Activated CD4-positive, alpha-beta T cell treated with anti-CD3 and anti-CD28 coated beads, Interleukin-2, amount 50 U/mL, for 48 hours (primary cell): ENCODE data around the gene DUT.

Experiments
- DNase-seq, 2 experiments: peaks; one replicate each; pipeline ENCODE4 v3.0.0-alpha.2; 2020

Gene DUT

DNA sequence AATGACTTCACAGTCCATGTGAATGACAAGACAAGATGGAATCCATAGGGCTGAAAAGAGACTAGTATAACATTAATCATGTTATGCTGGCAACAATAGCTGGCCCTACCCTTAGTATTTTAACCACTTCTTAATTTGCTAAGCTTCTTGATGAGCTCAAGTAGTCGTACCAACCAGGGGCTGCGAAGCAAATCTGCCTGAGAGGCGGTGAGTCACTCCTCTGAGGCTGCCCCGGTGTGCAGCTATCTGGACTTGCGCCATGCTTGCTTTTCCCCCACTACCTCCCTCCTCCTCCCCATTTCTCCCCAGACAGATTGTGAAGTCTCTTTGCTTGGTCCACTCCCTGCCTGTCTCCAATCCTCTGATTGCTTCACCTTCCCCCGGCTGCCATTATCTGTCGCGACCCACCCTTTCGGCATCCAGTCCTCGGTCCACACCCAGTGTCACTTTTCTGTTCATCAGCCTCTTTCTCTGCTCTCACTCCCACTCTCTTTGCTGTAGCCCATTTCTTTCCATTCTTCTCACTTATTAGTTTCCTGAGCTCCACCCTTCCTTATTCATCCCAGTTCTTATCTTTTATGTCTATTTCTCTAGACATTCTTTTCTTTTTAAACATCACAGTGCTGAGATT, 42.7 kb downstream of the DUT start:
- DNase-seq, result no peak

DNA sequence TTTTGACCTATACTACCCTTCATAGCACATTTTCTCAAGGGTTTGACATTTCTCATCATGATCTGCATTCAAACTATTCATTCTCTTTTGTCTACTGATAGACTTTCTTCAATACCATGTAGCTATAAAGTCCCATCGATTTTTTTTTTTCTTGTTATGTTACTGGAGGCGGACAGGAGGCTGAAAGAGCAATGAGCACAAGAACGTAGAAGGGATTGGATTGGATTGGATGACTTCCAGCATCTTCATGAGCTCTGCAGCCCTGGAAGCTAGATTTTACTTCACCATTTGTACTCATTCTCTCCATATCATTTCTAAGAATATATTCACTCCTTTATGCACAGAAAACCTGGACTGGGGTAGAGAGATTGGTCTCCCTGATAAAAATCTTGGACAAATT, 43.2 kb downstream of the DUT start:
- DNase-seq, result no peak

DNA sequence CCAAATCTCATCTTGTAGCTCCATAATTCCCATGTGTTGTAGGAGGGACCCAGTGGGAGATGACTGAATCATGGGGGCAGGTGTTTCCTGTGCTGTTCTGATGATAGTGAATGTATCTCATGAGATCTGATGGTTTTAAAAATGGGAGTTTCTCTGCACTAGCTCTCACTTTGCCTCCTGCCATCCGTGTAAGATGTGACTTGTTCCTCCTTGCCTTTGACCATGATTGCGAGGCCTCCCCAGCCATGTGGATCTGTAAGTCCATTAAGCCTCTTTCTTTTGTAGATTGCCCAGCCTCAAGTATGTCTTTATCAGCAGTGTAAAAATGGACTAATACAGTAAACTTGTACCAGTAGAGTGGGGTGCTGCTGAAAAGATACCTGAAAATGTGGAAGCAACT, 44.5 kb downstream of the DUT start:
- DNase-seq, result no peak

DNA sequence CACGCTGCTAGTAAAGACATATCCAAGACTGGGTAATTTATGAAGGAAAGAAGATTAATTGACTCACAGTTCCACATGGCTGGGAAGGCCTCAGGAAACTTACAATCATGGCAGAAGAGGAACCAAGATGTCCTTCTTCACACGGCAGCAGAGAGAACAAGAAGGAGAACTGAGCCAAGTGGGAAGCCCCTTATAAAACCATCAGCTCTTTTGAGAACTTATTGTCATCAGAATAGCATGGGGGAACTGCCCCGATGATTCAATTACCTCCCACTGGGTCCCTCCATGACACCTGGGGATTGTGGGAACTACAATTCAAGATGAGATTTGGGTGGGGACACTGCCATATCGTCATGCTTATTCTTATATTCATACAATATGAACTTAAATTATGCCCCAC, 49.0 kb downstream of the DUT start:
- no peak for DNase-seq

DNA sequence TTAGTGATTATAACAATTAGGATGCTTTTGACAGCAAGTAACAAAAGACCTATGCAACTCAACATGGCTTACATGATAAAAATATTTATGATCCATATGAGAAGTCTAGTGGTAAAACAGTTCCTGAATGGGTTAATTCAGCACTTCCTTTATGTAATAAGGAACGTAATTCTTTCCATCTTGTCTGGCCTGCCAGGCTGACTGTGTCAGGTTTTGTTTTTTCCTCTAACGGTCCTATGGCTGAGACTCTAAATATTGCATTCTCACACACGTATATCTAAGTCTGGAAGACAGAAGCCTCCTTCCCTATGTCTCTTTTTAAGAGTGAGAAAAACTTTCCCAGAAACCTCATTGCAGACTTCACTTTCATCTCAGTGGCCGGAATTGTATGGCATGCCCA, 50.6 kb downstream of the DUT start:
- no peak for DNase-seq

DNA sequence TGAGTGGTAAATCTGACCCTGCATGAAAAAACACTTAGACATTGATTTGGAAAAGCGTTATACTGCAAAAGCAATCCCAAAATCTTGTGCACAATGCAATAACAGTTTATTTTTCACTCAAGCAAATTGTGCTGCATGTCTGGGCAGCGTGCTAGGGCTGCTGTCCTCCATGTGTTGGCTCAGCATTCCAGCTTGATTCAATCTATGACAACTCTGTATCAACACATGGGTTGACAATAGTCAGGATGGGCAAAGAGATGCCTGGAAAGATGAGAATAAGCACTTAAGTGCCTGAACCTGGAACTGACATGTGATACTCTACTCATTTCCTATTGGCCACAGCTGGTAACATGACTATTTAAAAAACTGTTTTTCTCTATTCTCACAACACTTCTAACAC, 51.8 kb downstream of the DUT start:
- DNase-seq, result no peak

DNA sequence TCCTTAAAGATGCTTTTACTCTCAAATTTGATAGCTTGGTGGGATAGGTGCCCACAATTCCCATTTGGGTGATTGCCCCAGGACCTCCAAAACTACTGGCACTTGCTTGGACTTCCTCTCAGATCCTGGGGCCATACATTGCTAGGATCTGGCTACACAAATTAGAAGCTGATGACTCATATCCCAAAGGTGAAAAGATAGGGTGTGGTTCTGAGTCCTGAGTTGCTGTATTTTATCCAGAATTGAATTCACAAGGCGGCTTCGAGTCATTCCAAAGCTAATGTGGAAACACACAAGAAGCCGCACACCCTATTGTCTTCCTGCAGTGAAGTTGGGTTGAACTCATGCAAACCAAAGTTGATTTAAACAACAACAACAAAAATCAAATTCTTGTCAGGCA, 53.4 kb downstream of the DUT start:
- no peak for DNase-seq

DNA sequence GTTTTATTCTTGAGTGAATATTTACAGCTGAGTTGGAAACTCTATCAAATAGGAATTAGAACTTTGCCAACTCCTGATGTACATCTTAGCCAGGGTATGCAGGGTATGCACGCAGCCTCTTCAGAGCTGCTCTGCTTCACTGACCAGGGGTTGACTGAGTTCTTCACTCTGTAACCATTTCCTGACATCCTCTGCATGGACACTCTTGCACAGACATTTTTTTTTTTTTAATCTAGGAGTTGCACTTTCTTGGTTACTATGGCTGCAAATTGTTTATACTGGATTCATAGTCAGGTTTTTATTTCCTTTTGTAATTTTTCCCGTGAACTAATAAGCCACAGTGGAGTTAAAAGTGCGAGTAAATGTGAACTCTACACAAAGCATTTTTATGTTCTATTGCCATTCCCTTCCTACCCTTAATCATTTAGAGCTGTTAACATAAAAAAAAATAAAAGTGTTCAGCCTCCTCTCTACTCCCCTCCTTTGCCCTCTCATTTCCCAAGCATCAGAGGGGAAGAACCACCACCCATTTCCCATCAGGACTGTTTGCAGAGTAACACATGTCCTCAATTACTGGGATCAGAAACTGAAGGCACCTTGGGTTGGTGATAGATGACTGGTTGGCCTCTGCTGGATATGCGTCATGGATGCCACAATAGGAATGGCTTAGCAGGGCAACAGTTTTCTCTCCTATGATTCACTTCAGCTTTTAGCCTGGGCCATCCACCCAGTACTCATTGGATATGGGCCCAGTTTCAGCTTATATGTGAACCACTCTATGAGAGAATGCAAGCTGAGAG, 54.0 kb downstream of the DUT start:
- DNase-seq, result no peak

DNA sequence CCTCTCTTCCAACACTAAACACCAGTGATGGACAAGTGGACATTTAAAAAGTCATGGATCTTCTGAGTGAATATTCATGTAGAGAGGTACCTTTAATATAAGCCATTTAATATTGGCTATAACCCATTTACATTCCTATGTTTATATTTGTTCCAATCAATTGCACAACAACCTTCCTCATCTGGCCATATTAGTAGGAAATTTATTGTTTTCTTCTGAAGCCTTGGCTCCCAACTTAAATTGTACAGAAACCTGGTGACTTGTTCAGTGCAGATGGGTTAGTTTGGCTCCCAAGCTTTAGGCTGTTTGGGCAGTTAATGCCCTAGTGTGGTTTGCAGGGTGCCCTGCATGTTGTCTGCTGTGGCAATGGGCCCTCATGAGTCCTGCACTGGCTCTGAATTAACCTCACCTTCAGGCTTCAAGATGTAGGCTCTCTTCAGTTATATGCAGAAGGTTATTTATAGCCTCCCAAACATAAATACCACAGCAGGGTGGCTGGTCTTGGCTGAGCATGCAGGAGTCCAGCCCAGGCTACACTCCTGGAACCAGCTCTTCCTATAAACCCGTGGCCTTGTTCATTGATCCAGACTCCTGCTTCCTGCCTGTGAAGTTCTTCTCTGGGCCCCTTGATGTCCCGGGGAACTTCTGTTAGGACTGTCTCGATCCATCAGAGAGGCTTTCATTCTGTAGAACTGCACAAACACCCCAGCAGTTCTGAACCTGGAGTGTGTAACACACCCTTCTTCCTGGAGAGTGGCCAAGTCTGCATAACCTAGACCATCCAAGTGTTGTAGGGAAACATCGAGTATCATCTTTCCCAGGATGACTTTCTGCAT, 57.0 kb downstream of the DUT start:
- no peak for DNase-seq

DNA sequence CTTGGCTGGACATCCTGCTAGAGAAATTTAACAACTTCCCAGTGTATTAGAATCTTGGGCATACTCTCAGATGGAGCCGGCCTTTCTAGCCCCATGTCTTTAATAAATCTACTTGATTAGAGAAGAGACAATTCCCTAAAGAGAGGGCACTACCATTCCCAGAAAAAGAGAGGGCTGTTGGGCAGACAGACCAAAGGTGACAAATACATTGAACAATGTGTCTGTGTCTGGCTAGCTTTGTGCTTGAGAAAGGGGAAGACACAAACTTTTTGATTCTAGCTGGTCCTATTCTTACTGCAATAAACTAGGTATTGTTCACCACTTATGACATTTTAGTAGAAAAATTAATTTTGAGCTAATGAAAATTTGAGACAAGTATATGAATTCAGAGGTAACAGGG, 57.7 kb downstream of the DUT start:
- DNase-seq, result no peak

DNA sequence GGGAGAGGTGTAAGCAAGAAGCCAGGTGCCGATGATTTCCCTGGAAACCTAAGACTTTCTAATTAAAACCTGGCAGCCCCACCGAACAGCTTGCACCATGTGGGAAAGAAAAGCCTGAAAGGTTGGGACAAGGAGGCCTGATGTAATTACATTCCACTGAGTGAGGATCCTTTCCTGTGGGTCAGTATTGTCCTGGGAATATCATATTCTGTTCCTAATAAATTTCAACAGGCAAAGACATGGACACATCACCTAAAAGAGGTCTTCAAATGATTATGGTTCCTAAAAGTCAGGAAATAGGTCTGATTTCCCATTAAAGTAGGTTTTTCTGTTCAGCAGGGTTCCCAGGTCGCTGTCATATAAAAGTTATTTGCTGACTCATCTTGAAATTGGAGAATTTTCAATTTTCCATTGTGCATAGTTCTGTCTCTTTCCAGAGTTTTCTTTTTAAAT, 58.5 kb downstream of the DUT start:
- DNase-seq, result no peak

DNA sequence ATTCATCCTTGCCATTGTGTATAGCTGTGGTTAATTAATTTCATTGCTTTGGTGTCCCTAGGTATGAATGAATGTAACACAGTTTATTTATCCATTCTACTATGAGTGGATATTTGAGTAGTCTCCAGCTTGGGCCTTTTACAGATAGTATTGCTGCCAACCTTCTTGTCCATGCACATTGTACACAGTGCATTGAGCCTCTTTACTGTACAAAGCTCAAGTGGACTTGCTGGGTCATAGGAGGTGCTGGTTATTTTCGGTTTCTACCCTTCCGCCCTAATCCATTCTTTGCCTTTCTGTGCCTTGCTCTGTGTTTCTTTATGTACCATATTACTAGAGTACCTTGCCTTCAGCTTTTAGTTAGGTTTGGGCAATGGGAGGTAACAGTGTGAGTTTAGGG, 60.7 kb downstream of the DUT start:
- no peak for DNase-seq

DNA sequence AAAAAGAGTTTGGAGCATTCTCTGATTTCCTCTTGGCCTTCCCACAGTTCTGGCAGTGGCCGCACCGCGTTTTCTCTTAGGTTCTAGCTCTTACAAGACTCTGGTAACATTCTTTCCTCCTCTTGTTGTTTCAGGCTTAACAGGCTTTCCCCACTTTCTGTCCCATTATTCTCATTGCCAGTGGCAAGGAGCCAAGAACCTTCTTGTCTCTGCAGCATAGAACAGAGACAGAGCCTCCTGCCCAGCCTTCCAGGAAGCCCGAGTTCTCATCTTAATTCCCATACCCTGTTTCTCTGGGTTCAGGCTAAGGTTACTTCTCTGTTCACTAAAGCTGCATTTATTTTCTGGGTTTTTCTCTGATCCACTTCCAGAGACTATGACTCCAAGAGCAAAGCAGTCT, 61.1 kb downstream of the DUT start:
- DNase-seq, result no peak
